Activated CD8-positive, alpha-beta memory T cell treated with anti-CD3 and anti-CD28 coated beads, Interleukin-2, amount 50 U/mL, for 24 hours (primary cell): ENCODE results near the gene COX8A.
"Not testable (repeated sequence)": the region's sequence is repeated elsewhere in the genome, so short reads cannot be mapped to it uniquely, and the experiment has no call there.

Experiments used
- DNase-seq: peaks from one replicate; pipeline ENCODE4 v3.0.0-alpha.2; 2020; ENCODE audit errors: extremely low read depth

COX8A gene

DNA sequence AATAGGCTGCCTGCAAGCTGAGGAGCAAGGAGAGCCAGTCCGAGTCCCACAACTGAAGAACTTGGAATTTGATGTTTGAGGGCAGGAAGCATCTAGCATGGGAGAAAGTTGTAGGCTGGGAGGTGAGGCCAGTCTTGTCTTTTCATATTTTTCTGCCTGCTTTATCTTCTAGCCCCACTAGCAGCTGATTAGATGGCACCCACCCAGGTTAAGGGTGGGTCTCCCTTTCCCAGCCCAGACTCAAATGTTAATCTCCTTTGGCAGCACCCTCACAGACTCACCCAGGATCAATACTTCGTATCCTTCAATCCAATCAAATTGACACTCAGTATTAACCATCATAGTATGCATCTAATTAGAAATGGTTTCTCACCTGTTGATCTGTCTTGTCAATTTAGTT lies 5.0 kb upstream of the COX8A start:
- no peak for DNase-seq

DNA sequence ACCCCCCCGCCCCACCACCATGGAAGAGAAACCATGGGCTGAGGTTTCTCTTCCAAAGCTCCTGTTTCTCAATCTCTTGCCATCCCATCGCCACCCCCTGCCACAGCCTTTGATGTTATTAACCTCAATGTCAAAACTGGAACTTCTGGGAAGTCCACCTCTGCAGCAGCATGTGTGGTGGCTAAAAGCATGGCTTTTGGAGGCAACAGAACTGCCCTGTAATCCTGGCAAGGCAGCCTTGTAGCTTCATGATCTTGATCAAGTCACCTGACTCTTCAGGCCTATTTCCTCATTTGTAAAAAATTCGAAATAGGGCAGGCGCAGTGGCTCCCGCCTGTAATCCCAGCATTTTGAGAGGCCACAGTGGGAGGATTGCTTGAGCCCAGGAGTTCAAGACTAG lies 3.5 kb upstream of the COX8A start:
- no peak for DNase-seq

GRCh38 chr11:63973912-63974258 lies 535 bp upstream of the COX8A start:
- DNase-seq = not testable (repeated sequence)

DNA sequence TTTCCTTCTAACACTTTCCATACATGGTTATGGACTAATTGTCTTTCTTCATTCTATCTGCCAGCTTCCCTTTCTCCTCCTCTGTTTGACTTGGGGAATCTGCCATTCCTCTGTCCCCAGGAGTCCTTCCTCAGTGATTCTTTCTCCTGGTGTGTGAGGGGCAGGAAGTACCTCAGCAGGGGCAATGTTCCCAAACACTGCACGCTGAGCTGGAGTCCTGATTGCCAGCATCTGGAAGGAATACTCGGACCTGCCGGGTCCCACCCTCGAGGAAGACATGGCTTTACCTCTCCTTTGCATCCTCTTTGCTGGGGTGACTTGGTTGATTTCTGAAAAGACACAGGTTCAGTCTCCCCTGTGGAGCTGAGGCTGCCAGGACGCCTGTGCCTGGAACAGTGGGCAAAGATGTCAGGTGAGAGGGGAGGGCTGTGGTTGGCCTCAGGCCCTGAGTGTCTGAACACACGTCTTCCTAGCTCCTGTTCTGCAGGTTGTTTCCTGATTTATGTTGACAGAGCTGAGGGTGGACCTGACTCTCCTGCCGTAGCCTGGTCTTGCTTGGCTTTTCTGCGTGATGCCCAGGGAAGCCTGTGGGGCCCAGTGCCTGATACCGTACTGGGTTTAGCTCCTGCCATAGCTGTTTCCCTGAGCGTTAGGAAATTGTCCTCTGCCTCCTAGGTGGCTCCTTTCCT lies 4.3 kb downstream of the COX8A start:
- DNase-seq = no peak

DNA sequence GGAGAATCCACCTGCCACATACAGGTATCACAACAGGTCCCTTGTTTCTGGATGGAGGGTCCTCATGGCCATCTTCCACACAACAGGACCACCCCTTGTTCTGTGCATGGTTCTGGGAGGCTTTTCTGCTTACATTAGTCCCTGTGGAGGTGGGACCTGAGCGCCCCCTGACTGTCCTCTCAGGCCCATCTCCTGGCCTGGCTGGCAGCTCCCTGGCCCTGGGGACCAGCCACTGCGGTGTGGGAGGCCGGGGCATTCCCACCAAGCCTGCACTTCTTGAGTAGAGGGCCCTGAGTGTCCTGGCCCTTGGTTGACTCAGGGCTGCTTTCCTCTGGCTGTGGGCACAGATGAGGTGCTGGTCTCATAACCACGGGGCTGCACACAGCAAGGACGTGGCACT lies 5.0 kb downstream of the COX8A start:
- no peak for DNase-seq

DNA sequence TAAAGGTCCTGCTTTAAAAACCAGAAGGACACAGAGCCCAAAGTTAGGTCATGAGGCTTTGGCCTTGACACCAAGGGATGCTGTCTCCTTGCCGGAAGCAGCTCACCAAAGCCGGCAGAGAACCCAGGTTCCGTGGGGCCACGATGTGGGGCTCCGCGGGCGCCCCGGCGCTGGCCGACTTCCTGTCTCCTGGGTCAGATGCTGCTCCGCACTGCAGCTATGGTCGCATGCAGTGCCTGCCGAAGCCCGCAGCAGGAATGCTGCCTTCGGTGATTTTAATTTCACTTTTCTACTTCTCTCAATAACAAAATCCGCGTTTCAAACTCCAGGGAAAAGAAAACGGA lies 11.4 kb downstream of the COX8A start:
- DNase-seq = peak; percentile 47

- DNase-seq = peak; percentile 66
Measured at GRCh38 chr11:63986156-63986931, 11.9 kb downstream of the COX8A start, which contains the start of gene OTUB1. Gene OTUB1, plus strand, starts transcription at chr11:63986438. Its CDS starts 19 bp downstream, at chr11:63986457.

DNA sequence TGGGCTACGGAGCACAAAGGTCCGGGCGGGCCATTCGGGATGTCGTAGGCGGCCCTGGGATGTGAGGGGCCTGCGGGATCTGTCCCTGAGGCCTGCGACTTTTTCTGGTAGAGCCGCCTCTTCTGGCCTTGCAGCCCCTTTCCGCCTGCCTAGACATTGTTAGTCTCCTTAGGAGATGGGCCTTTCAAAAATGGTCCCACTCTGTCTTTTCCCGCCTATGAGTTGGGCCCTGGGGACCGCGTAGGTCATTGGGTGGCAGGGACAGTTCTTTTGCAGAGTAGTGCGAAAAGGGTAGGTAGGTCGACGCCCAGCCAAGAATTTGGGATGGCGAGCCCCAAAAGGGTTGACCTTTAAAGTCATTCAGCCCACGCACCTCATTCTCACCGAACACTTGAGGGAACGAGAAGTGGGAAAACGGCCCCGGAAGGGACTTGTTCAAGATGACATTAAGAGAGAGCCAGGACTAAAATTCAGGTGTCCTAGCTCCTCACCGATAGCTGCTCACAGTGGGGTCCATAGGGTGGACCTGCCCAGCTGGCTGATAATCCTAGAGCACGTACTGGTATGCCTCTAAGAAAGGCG lies 12.6 kb downstream of the COX8A start:
- no peak for DNase-seq

- no peak for DNase-seq
Measured at GRCh38 chr11:63991558-63991957, 17.1 kb downstream of the COX8A start.

GRCh38 chr11:63993100-63993499 lies 18.7 kb downstream of the COX8A start:
- no peak for DNase-seq

DNA sequence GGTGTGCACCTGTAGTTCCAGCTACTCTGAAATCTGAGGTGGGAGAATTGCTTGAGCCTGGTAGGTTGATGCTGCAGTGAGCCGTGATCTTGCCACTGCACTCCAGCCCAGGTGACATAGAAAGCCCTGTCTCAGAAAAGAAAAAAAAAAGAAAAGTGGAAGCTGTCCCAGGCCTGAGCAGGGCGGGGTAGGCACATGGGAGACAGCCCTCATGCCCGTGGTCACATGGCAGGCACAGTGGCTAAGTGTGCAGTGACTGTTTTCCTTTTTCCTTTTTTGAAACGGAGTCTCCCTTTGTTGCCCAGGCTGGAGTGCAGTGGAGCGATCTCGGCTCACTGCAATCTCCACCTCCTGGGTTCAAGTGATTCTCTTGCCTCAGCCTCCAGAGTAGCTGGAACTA lies 19.6 kb downstream of the COX8A start:
- no peak for DNase-seq

GRCh38 chr11:63996512-63996911 lies 22.1 kb downstream of the COX8A start:
- no peak for DNase-seq

DNA sequence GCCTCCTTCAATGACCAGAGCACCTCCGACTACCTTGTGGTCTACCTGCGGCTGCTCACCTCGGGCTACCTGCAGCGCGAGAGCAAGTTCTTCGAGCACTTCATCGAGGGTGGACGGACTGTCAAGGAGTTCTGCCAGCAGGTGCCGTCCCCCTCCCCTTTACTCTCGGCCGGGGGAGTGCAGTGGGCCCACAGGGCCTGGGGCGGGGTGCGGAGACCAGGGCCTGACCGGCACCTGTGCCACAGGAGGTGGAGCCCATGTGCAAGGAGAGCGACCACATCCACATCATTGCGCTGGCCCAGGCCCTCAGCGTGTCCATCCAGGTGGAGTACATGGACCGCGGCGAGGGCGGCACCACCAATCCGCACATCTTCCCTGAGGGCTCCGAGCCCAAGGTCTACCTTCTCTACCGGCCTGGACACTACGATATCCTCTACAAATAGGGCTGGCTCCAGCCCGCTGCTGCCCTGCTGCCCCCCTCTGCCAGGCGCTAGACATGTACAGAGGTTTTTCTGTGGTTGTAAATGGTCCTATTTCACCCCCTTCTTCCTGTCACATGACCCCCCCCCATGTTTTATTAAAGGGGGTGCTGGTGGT lies 22.8 kb downstream of the COX8A start:
- no peak for DNase-seq

DNA sequence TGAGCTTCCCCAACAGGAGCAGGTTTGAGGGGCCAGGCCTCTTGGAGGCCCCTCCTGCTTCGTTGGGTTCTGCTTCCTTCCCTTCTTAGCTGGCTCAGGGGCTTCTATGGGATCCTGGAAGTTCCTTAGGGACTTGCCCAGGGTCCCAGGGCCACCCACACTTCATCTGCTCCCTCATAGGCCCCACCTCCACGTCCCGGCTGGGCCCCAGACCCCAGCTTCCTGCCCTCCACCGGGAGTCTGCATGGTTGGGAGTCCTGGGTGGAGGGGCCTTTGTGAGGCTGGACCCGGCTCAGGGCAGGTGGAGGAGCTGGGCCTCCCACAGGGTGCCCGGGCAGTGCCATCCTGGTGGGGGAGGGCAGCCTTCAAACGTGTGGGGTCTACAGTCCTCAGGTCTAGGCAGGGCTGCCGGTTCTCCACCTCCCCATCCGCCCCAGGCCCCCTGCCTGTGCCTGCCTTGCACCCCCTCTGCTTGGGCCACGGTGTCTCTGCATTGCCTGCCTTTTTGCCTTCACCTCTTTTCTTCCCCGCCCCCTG lies 23.4 kb downstream of the COX8A start:
- DNase-seq = no peak

DNA sequence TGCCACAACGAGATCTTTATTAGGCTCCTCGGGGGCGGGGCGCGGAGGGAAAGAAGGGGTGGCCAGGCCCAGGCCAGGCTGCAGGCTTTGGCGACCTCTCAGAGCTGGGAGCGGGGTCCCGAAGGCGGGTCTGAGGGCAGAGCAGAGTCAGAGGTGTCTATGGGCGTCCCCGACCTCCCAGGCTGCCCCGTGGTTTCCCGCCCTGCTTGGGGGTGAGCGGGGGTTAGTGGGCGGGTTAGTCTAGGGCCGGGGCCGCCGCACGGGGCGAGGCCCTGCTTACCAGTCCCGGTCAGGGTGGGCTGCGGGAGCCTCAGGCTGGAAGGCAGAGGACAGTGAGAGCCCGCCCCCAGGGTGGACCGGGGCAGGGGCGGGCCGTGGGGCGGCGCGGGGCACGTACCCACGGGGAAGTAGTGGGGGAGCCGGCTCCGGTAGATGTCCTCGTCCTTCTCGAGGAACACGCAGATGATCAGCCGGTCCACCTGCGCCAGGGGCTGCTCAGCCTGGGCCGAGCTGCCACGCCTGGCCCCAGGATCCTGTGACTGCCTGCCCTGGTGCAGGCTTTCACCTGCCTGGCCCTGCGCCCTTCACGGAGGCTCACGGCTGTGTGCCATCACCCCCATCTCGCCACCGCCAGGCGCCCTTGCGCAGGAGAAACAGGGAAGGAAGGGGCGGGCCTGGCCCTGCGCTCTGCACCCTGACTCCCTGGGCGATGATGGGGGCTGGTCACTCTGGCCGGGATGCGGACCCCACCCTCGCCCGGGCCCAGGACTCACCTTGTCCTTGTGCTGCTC lies 24.3 kb downstream of the COX8A start:
- DNase-seq = no peak

DNA sequence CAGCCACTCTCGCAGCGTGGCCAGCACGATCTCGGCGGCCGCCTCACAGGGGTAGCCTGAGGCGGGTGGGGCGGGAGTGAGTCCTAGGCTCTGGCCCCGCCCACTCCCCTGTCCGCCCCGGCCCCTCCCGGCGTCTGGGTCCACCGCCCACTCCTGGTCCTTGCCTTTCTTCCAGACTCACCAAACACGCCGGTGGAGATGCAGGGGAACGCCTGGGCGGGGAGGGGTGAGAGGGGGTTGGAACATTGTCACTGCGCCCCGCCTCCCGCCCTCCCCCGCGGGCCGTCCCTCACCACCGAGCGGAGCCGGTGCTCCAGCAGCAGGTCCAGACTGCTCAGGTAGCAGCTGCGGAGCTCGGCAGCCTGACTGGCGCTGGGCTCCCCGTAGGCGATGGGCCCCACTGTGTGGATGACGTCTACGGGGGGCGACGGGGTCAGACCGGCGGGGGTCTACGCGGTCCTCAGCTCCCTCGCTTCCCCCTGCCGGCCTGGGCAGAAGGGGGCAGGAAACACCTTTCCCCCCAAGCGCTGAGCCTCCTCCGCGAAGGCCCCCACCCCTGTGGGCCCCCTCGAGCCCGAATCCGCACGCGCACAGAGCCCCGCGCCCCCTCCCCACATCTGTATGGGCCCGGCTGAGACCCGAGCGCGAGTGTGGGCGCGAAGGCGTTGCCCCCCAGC lies 25.1 kb downstream of the COX8A start:
- DNase-seq = peak; percentile 19

DNA sequence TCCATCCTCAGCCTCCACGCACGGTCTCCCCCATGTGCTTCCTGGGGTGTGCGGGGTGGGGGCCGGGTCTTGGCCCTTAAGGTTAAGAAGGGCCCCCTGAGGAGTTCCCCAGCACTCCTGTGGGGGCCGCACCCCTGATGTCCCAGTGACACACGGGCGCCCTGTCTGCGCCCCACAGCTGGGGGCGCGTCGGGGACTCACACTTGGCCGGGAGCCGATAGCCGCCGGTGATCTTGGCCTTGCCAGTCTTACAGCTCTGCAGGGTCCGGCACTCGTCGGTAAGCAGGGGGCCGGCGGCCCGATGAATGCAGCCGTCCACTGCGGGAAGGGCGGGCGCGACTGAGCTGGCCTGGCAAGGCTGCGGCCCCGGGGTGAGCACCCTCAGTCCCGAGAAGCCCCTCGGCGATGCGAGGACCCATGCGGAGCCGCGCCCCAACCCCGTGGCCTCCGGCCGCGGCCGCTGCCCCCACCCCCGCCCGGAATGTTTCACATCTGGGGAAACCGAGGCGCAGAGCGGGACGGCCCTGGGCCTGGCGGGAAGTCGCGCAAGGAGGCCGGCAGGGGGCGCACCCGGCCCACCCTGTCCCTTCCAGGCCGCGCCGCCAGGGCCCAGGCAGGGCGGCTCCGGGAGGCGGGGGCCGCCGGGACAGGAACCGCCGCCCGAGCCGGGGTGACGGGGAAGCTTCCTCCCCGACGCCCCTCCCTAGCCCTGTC lies 25.8 kb downstream of the COX8A start:
- no peak for DNase-seq

GRCh38 chr11:64000740-64001483 lies 26.5 kb downstream of the COX8A start:
- DNase-seq = no peak

DNA sequence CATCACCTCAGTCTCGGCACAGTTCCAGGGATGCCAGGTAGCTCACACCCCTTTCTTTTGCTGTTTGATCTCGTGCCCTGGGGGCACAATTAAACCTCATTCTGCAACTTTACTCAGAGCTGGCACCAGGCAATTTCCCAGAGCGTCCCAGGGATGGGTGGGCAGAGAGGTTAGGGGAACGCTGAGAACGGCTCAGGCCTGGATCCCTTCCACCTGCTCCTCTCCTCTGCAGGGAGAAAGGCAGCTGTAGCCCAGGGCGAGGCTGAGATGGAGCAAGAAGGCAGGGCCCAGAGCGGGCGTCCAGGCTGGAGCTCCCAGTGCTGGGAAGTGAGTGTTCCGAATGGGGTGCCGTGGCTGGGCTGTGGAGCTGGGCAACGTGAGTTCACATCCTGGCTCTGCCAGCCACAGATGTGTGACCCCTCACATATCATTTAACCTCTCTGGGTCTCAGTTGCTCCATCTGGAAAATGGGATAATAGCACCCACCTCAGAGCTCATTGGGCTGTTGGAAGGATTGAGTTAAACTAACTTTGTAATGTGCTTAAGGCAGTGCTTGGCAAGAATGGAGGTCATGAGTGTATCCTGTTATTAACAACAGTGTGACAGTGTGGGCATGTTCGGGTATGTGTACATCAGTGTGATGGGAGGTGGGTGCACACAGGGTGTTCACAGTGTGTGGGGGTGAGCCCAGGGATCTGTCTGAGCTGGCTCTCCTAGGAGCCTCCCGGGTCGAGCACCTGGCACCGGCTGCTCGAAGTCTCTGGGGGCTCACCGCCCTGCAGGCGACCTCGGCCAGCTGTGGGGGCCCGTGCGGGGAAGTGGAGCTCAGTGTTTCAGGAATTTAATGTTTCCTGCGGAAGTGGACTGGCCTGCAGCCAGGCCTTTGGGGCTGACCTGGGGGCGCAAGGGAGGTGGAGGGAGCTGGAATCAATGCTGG lies 27.3 kb downstream of the COX8A start:
- no peak for DNase-seq
